HepG2 (cell line): ENCODE measurements around the gene MED9. TPM values are rescaled to one million over a fixed set of nuclear protein-coding genes. Genes with fewer than 3 reads are reported as not detected.

Experiments used
- ATF6 ChIP-seq: sonication (generic); formaldehyde crosslinking; conservative IDR thresholded peaks from 2 replicates; pipeline ENCODE4 v1.4.0; 2020; ENCODE audit warnings: missing genetic modification reagents
- ATM ChIP-seq: fragments of 450-650 bp; IDR thresholded peaks from 2 replicates; pipeline ENCODE4 v1.7.1; 2017; ENCODE audit warnings: mild to moderate bottlenecking, borderline replicate concordance
- CBX5 ChIP-seq: sonication (generic); formaldehyde crosslinking; IDR thresholded peaks from 2 replicates; pipeline ENCODE4 v1.4.0; 2020; ENCODE audit warnings: missing genetic modification reagents, borderline replicate concordance
- CHD4 ChIP-seq: fragments of 200-600 bp; sonication (generic); IDR thresholded peaks from 2 replicates; pipeline ENCODE4 v1.7.0; 2017; ENCODE audit warnings: mild to moderate bottlenecking, low read length, borderline replicate concordance
- EHMT2 ChIP-seq: fragments of 200-600 bp; sonication (generic); IDR thresholded peaks from 2 replicates; pipeline ENCODE4 v1.7.0; 2017; ENCODE audit warnings: antibody characterized with exemption, low read depth, low read length, borderline replicate concordance
- FOXC1 ChIP-seq: sonication (generic); formaldehyde crosslinking; IDR thresholded peaks from 2 replicates; pipeline ENCODE4 v1.8.0; 2022; ENCODE audit warnings: mild to moderate bottlenecking, missing genetic modification reagents, borderline replicate concordance
- HDAC2 ChIP-seq: sonication (generic); formaldehyde crosslinking; IDR thresholded peaks from 2 replicates; pipeline ENCODE4 v1.4.0; 2020; ENCODE audit warnings: missing genetic modification reagents
- NCOA2 ChIP-seq: sonication (generic); formaldehyde crosslinking; IDR thresholded peaks from 2 replicates; pipeline ENCODE4 v1.8.0; 2022; ENCODE audit warnings: inconsistent platforms
- PLRG1 ChIP-seq: fragments of 450-650 bp; conservative IDR thresholded peaks from 2 replicates; pipeline ENCODE4 v1.6.1; 2016
- RARA ChIP-seq: IDR thresholded peaks from 2 replicates; pipeline ENCODE4 v1.6.1; 2016; ENCODE audit warnings: missing genetic modification reagents, missing compliant biosample characterization
- SMYD3 ChIP-seq: sonication (generic); formaldehyde crosslinking; IDR thresholded peaks from 2 replicates; pipeline ENCODE4 v1.8.1; 2023; ENCODE audit warnings: mild to moderate bottlenecking, missing genetic modification reagents
- SNAPC4 ChIP-seq: sonication (generic); formaldehyde crosslinking; IDR thresholded peaks from 2 replicates; pipeline ENCODE4 v1.4.0; 2020; ENCODE audit warnings: mild to moderate bottlenecking, missing genetic modification reagents
- SUZ12 ChIP-seq: fragments of 150-350 bp; IDR thresholded peaks from 2 replicates; pipeline ENCODE4 v1.6.1; 2014; ENCODE audit warnings: low read depth, low read length
- SYNCRIP ChIP-seq: fragments of 200-400 bp; formaldehyde crosslinking; IDR thresholded peaks from 2 replicates; pipeline ENCODE4 v1.6.1; 2018; ENCODE audit warnings: mild to moderate bottlenecking, low read depth, low read length; ENCODE audit not compliant: insufficient read depth
- ZFP90 ChIP-seq: sonication (generic); formaldehyde crosslinking; IDR thresholded peaks from 2 replicates; pipeline ENCODE4 v1.8.0; 2022; ENCODE audit warnings: missing genetic modification reagents, mild to moderate bottlenecking, inconsistent platforms, borderline replicate concordance
- ZMYM4 ChIP-seq: sonication (generic); formaldehyde crosslinking; IDR thresholded peaks from 2 replicates; pipeline ENCODE4 v1.8.1; 2023; ENCODE audit warnings: mild to moderate bottlenecking, missing genetic modification reagents
- ZNF180 ChIP-seq: sonication (generic); formaldehyde crosslinking; IDR thresholded peaks from 2 replicates; pipeline ENCODE4 v1.4.0; 2020; ENCODE audit warnings: low read depth, missing genetic modification reagents, borderline replicate concordance
- ZNF652 ChIP-seq: IDR thresholded peaks from 2 replicates; pipeline ENCODE4 v1.6.1; 2016; ENCODE audit warnings: low read depth, borderline replicate concordance
- ZNF761 ChIP-seq: sonication (generic); formaldehyde crosslinking; conservative IDR thresholded peaks from 2 replicates; pipeline ENCODE4 v1.4.0; 2020; ENCODE audit warnings: mild to moderate bottlenecking, missing genetic modification reagents
- ZNF772 ChIP-seq: sonication (generic); formaldehyde crosslinking; IDR thresholded peaks from 2 replicates; pipeline ENCODE4 v1.5.0; 2020; ENCODE audit warnings: mild to moderate bottlenecking, missing genetic modification reagents
- ZZZ3 ChIP-seq: sonication (generic); formaldehyde crosslinking; IDR thresholded peaks from 2 replicates; pipeline ENCODE4 v1.4.0; 2020; ENCODE audit warnings: missing genetic modification reagents, mild to moderate bottlenecking, borderline replicate concordance
- polyA plus RNA-seq, 8 experiments: library from polyadenylated mRNA; depleted of rRNA in 3 of 8; stranded (reverse) in 7 of 8; unstranded in 1 of 8; fragments of >200 nt; fragmentation: Illumina TruSeq in 4 of 8; extraction: Trizol in 4 of 8; gene quantifications; 2 replicates each; pipeline versions ENCODE4 v1.2.1 to v1.2.3, GENCODE V29; 2011 to 2016; ENCODE audit warnings: low read depth in 4 of 8, missing spikeins in 1 of 8, mixed read lengths in 1 of 8; ENCODE audit not compliant: insufficient read depth in 1 of 8
- total RNA-seq, 5 experiments: library from RNA; depleted of rRNA; stranded (reverse); fragments of >200 nt; fragmentation: Illumina TruSeq; extraction: Trizol; gene quantifications; 2 replicates each; pipeline ENCODE4 v1.2.3, GENCODE V29; 2016; ENCODE audit warnings: low read depth in 1 of 5
- TF ChIP-seq, protein P1 (sequence below): sonication (generic); formaldehyde crosslinking; IDR thresholded peaks from 2 replicates; pipeline ENCODE4 v1.8.0; 2022; ENCODE audit warnings: missing genetic modification reagents, mild to moderate bottlenecking, moderate library complexity, borderline replicate concordance

The MED9 gene
- total and polyA plus RNA-seq, 2 of the 13 experiments (the other 11 are each of a cell fraction or from before 2014, with no cell fraction given), result 11.9 to 15.1 TPM

DNA sequence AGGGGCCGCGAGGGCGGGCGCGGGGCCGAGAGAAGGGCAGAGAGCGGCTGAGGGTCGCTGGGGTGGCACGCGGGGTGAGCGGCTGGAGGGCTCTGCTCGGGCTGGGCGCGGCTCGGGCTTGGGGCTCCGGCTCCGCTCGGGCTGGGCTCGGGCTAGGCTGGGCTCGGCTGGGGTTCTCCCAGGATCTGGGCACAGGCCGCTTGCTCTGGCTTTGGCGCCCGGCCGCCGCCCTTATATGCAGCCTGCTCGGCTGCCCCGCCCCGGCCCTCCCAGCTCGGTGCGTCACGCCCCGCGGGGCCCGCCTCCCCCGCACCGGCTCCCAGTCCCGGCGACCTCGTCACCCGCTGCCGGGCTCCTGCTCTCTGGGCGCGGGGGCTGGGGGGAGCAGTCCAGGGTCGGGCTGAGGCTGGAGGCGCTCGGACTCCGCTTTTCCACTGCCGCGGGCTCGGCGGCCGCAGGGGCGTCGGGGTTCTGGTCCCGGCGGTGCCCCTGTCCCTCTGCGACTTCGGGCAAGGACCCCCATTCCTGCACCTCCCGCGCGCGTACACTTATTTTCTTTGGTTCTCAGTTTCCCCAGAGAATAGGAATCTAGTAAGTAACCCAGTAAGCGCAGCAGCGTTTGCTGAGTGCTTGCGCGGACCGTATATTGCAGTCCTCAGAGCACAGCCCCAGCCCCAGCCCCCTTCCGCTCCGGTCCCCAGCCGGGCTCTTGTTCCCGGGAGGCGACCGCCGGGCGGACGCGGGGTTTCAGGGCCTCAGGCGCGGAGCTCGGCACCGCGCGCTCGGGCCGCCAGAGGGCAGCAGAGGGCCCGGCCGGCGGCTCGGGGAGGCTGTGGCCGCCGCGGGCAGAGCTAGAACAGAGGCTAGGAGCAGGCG lies 19.6 kb downstream of the MED9 start, which contains the start of gene RASD1 (continued):
- TF ChIP-seq SNAPC4 (CRISPR knock-in tag) (no peak), ZNF772 (no peak), ZNF761 (no peak), FOXC1 (no peak; the same call in 1 of the 2 replicates), ZFP90 (CRISPR knock-in tag) (peak; percentile 25; the same call in 1 of the 2 replicates), ZNF652 (no peak), RARA (CRISPR knock-in tag) (no peak), CBX5 (CRISPR knock-in tag) (no peak), ATF6 (CRISPR knock-in tag) (no peak), SUZ12 (no peak), SYNCRIP (no peak), ZZZ3 (CRISPR knock-in tag) (no peak), CHD4 (no peak), EHMT2 (no peak), SMYD3 (no peak), ZNF180 (no peak), NCOA2 (CRISPR knock-in tag) (no peak), PLRG1 (no peak), HDAC2 (no peak), ZMYM4 (peak; percentile 85), ATM (no peak)
- TF ChIP-seq, protein P1, sequence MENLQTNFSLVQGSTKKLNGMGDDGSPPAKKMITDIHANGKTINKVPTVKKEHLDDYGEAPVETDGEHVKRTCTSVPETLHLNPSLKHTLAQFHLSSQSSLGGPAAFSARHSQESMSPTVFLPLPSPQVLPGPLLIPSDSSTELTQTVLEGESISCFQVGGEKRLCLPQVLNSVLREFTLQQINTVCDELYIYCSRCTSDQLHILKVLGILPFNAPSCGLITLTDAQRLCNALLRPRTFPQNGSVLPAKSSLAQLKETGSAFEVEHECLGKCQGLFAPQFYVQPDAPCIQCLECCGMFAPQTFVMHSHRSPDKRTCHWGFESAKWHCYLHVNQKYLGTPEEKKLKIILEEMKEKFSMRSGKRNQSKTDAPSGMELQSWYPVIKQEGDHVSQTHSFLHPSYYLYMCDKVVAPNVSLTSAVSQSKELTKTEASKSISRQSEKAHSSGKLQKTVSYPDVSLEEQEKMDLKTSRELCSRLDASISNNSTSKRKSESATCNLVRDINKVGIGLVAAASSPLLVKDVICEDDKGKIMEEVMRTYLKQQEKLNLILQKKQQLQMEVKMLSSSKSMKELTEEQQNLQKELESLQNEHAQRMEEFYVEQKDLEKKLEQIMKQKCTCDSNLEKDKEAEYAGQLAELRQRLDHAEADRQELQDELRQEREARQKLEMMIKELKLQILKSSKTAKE (CRISPR knock-in tag), result no peak
